Brain microvascular endothelial cell (primary cell): ENCODE data around the gene MAP3K21.

Source experiments
- DNase-seq: peaks from one replicate; pipeline ENCODE4 v3.0.0-alpha.2; 2020
- H3K27ac ChIP-seq: fragments of 250-450 bp; sonication (Bioruptor Pico); 2 replicates; pipeline ENCODE4 v1.5.1; 2020; ENCODE audit warnings: mild to moderate bottlenecking, moderate library complexity
- H3K27me3 ChIP-seq: fragments of 250-450 bp; sonication (Bioruptor Pico); replicated peaks from 2 replicates; pipeline ENCODE4 v1.5.1; 2020; ENCODE audit warnings: mild to moderate bottlenecking
- H3K36me3 ChIP-seq: fragments of 250-450 bp; sonication (Bioruptor Pico); replicated peaks from 2 replicates; pipeline ENCODE4 v1.5.1; 2020; ENCODE audit warnings: mild to moderate bottlenecking
- H3K4me3 ChIP-seq: 2 replicates; pipeline ENCODE4 v1.5.1; 2011; ENCODE audit warnings: low read depth, mild to moderate bottlenecking, control low read depth, low read length, moderate library complexity
- in situ Hi-C: cut with HindIII; loops from 2 replicates; pipeline ENCODE4 v1.10.0; 2017; ENCODE audit warnings: low sequenced_read_pairs, low pct_ligation_motif_present
- TF ChIP-seq, protein P1 (sequence below): IDR thresholded peaks from 2 replicates; pipeline ENCODE4 v1.5.1; 2011; ENCODE audit warnings: low read depth, mild to moderate bottlenecking, moderate library complexity, low read length, control low read depth, inconsistent platforms; ENCODE audit errors: missing control alignments

The MAP3K21 gene

DNA sequence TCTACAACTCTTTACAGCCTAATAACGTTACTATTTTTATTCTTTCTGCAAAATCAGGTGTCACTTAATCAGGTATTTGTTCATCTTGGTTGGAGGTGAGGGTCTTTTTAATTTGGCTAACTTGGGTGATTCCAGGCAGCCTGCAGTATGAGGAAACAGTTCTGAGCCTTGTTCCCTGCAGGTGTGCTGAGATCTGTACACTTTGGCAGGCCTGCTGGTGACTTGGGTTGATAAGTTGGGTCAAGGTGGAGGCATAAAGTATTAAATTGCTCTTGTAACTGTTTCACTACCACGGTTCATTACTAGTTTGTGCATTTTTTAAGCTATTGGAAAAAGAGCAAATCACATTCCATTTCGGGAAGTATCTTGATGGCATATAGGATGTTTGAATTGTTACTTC lies 10.0 kb downstream of the MAP3K21 start:
- no peaks in the 10 kb centered on the region for H3K27me3 ChIP-seq
- DNase-seq = no peak
- H3K27ac ChIP-seq = no peak overlapping the region
- no peaks in the 10 kb centered on the region for H3K36me3 ChIP-seq
- no peak overlapping the region for H3K4me3 ChIP-seq
- TF ChIP-seq, protein P1, sequence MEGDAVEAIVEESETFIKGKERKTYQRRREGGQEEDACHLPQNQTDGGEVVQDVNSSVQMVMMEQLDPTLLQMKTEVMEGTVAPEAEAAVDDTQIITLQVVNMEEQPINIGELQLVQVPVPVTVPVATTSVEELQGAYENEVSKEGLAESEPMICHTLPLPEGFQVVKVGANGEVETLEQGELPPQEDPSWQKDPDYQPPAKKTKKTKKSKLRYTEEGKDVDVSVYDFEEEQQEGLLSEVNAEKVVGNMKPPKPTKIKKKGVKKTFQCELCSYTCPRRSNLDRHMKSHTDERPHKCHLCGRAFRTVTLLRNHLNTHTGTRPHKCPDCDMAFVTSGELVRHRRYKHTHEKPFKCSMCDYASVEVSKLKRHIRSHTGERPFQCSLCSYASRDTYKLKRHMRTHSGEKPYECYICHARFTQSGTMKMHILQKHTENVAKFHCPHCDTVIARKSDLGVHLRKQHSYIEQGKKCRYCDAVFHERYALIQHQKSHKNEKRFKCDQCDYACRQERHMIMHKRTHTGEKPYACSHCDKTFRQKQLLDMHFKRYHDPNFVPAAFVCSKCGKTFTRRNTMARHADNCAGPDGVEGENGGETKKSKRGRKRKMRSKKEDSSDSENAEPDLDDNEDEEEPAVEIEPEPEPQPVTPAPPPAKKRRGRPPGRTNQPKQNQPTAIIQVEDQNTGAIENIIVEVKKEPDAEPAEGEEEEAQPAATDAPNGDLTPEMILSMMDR = no peak
- in situ Hi-C loops = no loop called here

DNA sequence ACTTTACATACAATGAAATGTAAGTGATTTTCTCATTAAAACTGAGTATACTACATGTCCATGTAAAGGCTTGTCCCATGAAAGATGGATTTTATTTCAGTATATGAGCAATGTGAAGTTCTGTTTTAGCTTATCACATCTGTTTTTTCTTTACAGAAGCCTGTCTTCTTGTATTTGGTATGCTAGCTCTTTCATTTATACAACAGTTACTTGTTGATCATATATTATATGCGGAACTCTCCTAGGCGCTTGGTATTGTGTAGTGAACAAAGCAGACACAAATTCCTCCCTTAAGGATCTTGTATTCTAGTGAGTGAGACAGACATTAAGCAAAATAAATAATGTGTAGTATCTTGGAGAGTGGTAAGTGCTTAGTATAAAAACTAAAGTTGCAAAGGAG lies 10.6 kb downstream of the MAP3K21 start:
- no peak overlapping the region for H3K27ac ChIP-seq
- TF ChIP-seq, protein P1 = no peak
- no peak overlapping the region for H3K4me3 ChIP-seq
- no peaks in the 10 kb centered on the region for H3K27me3 ChIP-seq
- in situ Hi-C loops = no loop called here
- DNase-seq = no peak
- H3K36me3 ChIP-seq = no peaks in the 10 kb centered on the region

- Histone ChIP-seq H3K27ac (no peak overlapping the region), H3K4me3 (no peak overlapping the region), H3K36me3 (no peaks in the 10 kb centered on the region), H3K27me3 (no peaks in the 10 kb centered on the region)
- DNase-seq = no peak
- in situ Hi-C loops = no loop called here
- TF ChIP-seq, protein P1 = no peak
Measured at GRCh38 chr1:233340031-233340555, 12.6 kb downstream of the MAP3K21 start.

- in situ Hi-C loops = no loop called here
- DNase-seq = no peak
- H3K36me3 ChIP-seq = no peaks in the 10 kb centered on the region
- H3K27me3 ChIP-seq = no peaks in the 10 kb centered on the region
- TF ChIP-seq, protein P1 = no peak
- no peak overlapping the region for H3K27ac ChIP-seq
- no peak overlapping the region for H3K4me3 ChIP-seq
Measured at GRCh38 chr1:233340966-233341516, 13.5 kb downstream of the MAP3K21 start.

- Histone ChIP-seq H3K36me3 (no peaks in the 10 kb centered on the region), H3K4me3 (no peak overlapping the region), H3K27ac (no peak overlapping the region), H3K27me3 (no peaks in the 10 kb centered on the region)
- in situ Hi-C loops = no loop called here
- DNase-seq = no peak
- TF ChIP-seq, protein P1 = no peak
Measured at GRCh38 chr1:233342086-233342485, 14.6 kb downstream of the MAP3K21 start.

GRCh38 chr1:233343262-233343661 lies 15.7 kb downstream of the MAP3K21 start:
- Histone ChIP-seq H3K4me3 (no peak overlapping the region), H3K27ac (no peak overlapping the region), H3K36me3 (no peaks in the 10 kb centered on the region), H3K27me3 (no peaks in the 10 kb centered on the region)
- in situ Hi-C loops = no loop called here
- DNase-seq = no peak
- TF ChIP-seq, protein P1 = no peak
